BLaER1 treated with 17β-estradiol and CSF1 and Interleukin-3, amounts not matched to agents 10 nM and 100 nM (cell line): ENCODE measurements around the gene MS4A13.
"Not testable (repeated sequence)": the region's sequence is repeated elsewhere in the genome, so short reads cannot be mapped to it uniquely, and the experiment has no call there.

Experiments used
- H3K27ac ChIP-seq, 11 experiments: shearing (Covaris generic); formaldehyde crosslinking; 2 replicates each; pipeline ENCODE4 v1.8.1; 2022
- H3K27me3 ChIP-seq, 11 experiments: shearing (Covaris generic); formaldehyde crosslinking; 2 replicates each; pipeline ENCODE4 v1.8.1; 2022
- H3K36me3 ChIP-seq, 11 experiments: shearing (Covaris generic); formaldehyde crosslinking; 2 replicates each; pipeline ENCODE4 v1.8.1; 2022
- H3K4me1 ChIP-seq, 10 experiments: shearing (Covaris generic); formaldehyde crosslinking; 2 replicates each; pipeline ENCODE4 v1.8.1; 2022
- H3K4me2 ChIP-seq, 11 experiments: shearing (Covaris generic); formaldehyde crosslinking; 2 replicates each; pipeline ENCODE4 v1.8.1; 2022
- H3K4me3 ChIP-seq, 10 experiments: shearing (Covaris generic); formaldehyde crosslinking; 2 replicates each; pipeline ENCODE4 v1.8.1; 2022
- H3K9ac ChIP-seq, 11 experiments: shearing (Covaris generic); formaldehyde crosslinking; 2 replicates each; pipeline ENCODE4 v1.8.1; 2022
- H3K9me3 ChIP-seq, 11 experiments: shearing (Covaris generic); formaldehyde crosslinking; replicated peaks in 1 of 11; 2 replicates each; pipeline ENCODE4 v1.8.1; 2022
- H4K20me1 ChIP-seq, 11 experiments: shearing (Covaris generic); formaldehyde crosslinking; 2 replicates each; pipeline ENCODE4 v1.8.1; 2022
- Cebpa-rat ChIP-seq, 11 experiments: shearing (Covaris generic); IDR thresholded peaks; 2 replicates each; pipeline ENCODE4 v1.8.1; 2022

The MS4A13 gene

DNA sequence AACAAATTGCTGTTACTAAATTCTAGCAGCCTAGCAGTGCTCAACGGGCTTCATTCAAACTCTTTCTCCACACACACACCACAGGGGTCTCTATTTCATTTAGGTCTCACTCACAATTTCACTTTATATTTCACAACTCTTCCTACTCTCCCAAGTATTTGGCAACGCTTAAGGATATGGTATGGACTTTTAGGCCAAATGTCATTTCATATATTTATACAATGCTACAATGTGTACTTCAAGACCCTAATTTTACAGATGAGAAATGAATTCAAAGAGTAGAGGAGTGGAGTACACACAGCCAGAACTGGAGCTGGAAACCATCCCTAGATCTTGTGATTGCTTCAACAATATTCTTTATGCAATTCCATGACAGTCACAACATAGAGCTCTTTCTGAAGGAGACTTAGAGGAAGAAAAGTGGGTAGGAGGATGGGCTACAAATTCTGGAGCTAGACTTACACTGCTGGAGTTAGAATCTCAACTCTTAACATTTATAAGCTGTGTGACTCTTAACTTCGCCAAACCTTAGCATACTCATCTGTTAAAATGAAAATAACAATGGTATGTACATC lies 2.5 kb upstream of the MS4A13 start:
- H3K9me3 ChIP-seq: peaks cover 17 to 25% (median 20%) of the 10 kb centered on the region in 11 experiments
- TF ChIP-seq Cebpa-rat (IDR thresholded peaks at IDR 0.05): no peak
- no peak overlapping the region for H3K9ac ChIP-seq
- peaks cover 0 to 14% (median 4%) of the 10 kb centered on the region in 10 experiments; a peak in 9 of 20 replicates for H3K4me1 ChIP-seq
- no peaks in the 10 kb centered on the region for H4K20me1 ChIP-seq
- no peak overlapping the region for H3K4me3 ChIP-seq
- H3K4me2 ChIP-seq: no peak overlapping the region
- no peaks in the 10 kb centered on the region for H3K36me3 ChIP-seq
- H3K27ac ChIP-seq: no peak overlapping the region
- H3K27me3 ChIP-seq: peaks cover 0 to 42% (median 0%) of the 10 kb centered on the region in 11 experiments; a peak in 4 of 22 replicates

DNA sequence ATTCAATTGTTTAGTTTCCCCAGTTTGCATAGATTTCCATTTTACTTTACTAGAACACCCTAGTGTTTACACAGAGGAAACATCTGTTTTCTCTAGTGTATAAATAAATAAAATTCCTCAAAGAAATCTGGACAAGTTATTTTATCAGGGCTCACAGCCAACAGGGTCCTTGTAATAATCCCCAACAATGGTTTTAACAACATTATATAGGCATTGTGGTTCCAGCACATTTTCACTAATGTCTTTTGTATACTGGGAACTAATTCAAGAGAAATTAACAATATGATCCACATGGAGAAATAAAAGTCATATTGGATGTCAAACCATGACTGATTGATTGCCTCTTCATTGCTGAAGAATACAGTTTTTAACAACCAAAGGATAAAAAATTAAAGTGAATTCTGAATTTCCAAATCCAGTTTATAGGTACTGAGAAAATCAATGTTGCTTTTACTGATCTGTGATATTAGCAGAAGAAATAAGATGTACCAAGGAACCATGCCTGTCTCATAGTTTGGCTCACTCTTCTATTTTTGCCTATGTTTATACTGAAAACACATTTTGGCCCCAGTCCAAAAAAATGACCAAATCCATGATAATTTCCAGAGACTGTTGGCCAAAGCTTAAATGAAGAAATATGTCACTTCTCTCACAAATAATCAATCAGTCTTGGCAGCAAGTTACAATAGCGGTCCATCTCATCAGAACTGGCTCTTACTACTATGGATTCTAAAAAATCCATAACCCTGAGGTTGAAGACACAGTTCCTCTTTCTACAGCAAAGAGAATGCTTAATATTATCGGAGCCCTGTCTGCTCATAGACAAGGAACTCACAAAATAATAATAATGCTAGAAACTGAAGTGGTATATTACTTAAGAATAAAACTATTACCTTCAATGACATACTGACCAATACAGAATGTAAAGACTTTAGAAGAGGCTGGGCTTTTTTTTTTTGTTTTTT lies 1.4 kb upstream of the MS4A13 start:
- Histone ChIP-seq H3K27ac (no peak overlapping the region), H3K4me2 (no peak overlapping the region), H3K4me1 (peaks cover 0 to 14% (median 4%) of the 10 kb centered on the region in 10 experiments; a peak in 9 of 20 replicates), H4K20me1 (no peaks in the 10 kb centered on the region), H3K9me3 (peaks cover 14 to 21% (median 17%) of the 10 kb centered on the region in 11 experiments), H3K36me3 (no peaks in the 10 kb centered on the region), H3K27me3 (peaks cover 0 to 52% (median 0%) of the 10 kb centered on the region in 11 experiments; a peak in 4 of 22 replicates), H3K9ac (no peak overlapping the region), H3K4me3 (no peak overlapping the region)
- no peak for TF ChIP-seq Cebpa-rat (IDR thresholded peaks at IDR 0.05)

DNA sequence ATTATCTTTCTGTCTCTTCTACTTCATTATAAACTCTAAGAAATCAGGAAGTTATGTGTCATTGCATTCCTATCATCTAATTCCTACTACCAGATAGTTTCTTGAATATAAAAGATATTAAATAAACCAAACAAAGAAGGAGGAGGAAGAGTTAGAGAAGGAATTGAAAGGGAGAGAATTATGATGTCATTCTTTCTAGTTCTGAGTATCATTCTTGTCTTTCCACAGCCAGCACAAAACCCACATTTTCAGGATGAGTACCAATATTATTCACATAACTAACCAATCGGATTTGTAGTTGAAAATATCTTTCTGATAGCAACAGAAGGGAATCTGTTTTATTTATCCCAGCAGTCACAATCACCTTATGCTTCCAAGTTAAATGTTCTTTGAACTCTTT lies 13.3 kb downstream of the MS4A13 start:
- Histone ChIP-seq H3K4me2 (peak overlapping the region; percentile 22 to 63 (median 42); a peak in 17 of 22 replicates), H3K4me1 (peaks cover 12 to 28% (median 23%) of the 10 kb centered on the region in 10 experiments), H3K4me3 (no peak overlapping the region), H3K9ac (no peak overlapping the region), H4K20me1 (no peaks in the 10 kb centered on the region), H3K27ac (peak overlapping the region in 4 of 11 experiments; percentile 5 to 19 (median 18); a peak in 4 of 22 replicates), H3K9me3 (peaks cover 9 to 23% (median 19%) of the 10 kb centered on the region in 11 experiments; a peak in 21 of 22 replicates), H3K36me3 (0 out of 22 replicates have a peak, but pooled peaks cover 0 to 6% (median 0%) of the 10 kb centered on the region in 11 experiments), H3K27me3 (peaks cover 0 to 20% (median 0%) of the 10 kb centered on the region in 11 experiments; a peak in 4 of 22 replicates)
- no peak for TF ChIP-seq Cebpa-rat (IDR thresholded peaks at IDR 0.05)

- peaks cover 12 to 28% (median 23%) of the 10 kb centered on the region in 10 experiments for H3K4me1 ChIP-seq
- H3K4me2 ChIP-seq: peak overlapping the region in 9 of 11 experiments; percentile 23 to 63 (median 44); a peak in 14 of 22 replicates
- TF ChIP-seq Cebpa-rat (IDR thresholded peaks at IDR 0.05): no peak
These were observed 13.7 kb downstream of the MS4A13 start for GRCh38 chr11:60528934-60529333.

GRCh38 chr11:60530454-60531100 lies 15.4 kb downstream of the MS4A13 start:
- Histone ChIP-seq H3K27me3 (peaks cover 0 to 20% (median 0%) of the 10 kb centered on the region in 11 experiments; a peak in 4 of 22 replicates), H3K27ac (0 out of 22 replicates have a peak overlapping the region, but pooled peaks of 1 of the 11 experiments have one; percentile 23), H3K4me2 (peak overlapping the region in 3 of 11 experiments; percentile 3 to 53 (median 12); a peak in 4 of 22 replicates), H3K4me3 (no peak overlapping the region; a peak in 1 of 20 replicates), H3K9ac (no peak overlapping the region), H3K4me1 (peaks cover 12 to 28% (median 23%) of the 10 kb centered on the region in 10 experiments), H3K9me3 (peaks cover 9 to 23% (median 19%) of the 10 kb centered on the region in 11 experiments; a peak in 21 of 22 replicates), H3K36me3 (0 out of 22 replicates have a peak, but pooled peaks cover 0 to 6% (median 0%) of the 10 kb centered on the region in 11 experiments), H4K20me1 (no peaks in the 10 kb centered on the region)
- 0 out of 22 replicates have a peak, but pooled peaks of 1 of the 11 experiments have one; percentile 14 for TF ChIP-seq Cebpa-rat (IDR thresholded peaks at IDR 0.05)

More at GRCh38 chr11:60528934-60529333, 13.7 kb downstream of the MS4A13 start:
- Histone ChIP-seq H3K27ac (peak overlapping the region in 4 of 11 experiments; percentile 5 to 32 (median 18); a peak in 2 of 22 replicates), H3K36me3 (0 out of 22 replicates have a peak, but pooled peaks cover 0 to 6% (median 0%) of the 10 kb centered on the region in 11 experiments), H3K9ac (no peak overlapping the region), H3K9me3 (peaks cover 9 to 23% (median 19%) of the 10 kb centered on the region in 11 experiments; a peak in 21 of 22 replicates), H3K27me3 (peaks cover 0 to 20% (median 0%) of the 10 kb centered on the region in 11 experiments; a peak in 4 of 22 replicates), H4K20me1 (no peaks in the 10 kb centered on the region), H3K4me3 (no peak overlapping the region)

- H3K9ac ChIP-seq, H4K20me1 ChIP-seq, H3K36me3 ChIP-seq, H3K4me3 ChIP-seq, H3K27me3 ChIP-seq, H3K27ac ChIP-seq, H3K4me2 ChIP-seq: not testable (repeated sequence)
- peaks cover 9 to 23% (median 19%) of the 10 kb centered on the region in 11 experiments; a peak in 21 of 22 replicates for H3K9me3 ChIP-seq
- H3K4me1 ChIP-seq: peaks cover 12 to 26% (median 22%) of the 10 kb centered on the region in 10 experiments
These were observed 17.2 kb downstream of the MS4A13 start for GRCh38 chr11:60532383-60532782.

GRCh38 chr11:60538627-60539026 lies 23.4 kb downstream of the MS4A13 start:
- H3K9me3 ChIP-seq: peaks cover 0 to 11% (median 0%) of the 10 kb centered on the region in 11 experiments; a peak in 5 of 22 replicates
- not testable (repeated sequence) for H3K27me3 ChIP-seq, H3K4me2 ChIP-seq, H3K36me3 ChIP-seq, H3K4me3 ChIP-seq, H4K20me1 ChIP-seq, H3K9ac ChIP-seq, H3K27ac ChIP-seq, H3K4me1 ChIP-seq

DNA sequence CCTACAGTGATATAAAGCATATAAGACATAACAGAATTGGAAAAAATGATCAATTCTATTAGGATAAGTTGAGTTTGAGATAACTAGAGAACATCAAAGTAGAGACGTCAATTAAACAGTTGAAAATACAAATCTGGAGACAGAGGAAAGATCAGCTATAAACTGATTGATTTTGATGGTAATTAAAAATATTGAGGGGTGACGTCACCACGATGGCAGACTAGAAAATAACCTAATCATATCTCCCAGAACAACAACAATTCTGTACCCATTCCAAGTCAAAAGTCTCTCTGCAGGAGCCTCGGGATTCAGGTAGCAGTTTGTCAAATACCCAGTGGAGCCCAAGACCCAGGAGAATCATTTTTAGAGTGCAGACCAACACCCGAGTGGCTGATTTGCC lies 28.9 kb downstream of the MS4A13 start:
- H3K27me3 ChIP-seq: 0 out of 22 replicates have a peak, but pooled peaks cover 0 to 5% (median 0%) of the 10 kb centered on the region in 11 experiments
- no peak overlapping the region for H3K4me3 ChIP-seq
- H3K9me3 ChIP-seq: peaks cover 0 to 18% (median 5%) of the 10 kb centered on the region in 11 experiments; a peak in 8 of 22 replicates
- no peak for TF ChIP-seq Cebpa-rat (IDR thresholded peaks at IDR 0.05)
- no peaks in the 10 kb centered on the region for H4K20me1 ChIP-seq
- no peak overlapping the region for H3K27ac ChIP-seq
- H3K36me3 ChIP-seq: no peaks in the 10 kb centered on the region
- H3K9ac ChIP-seq: no peak overlapping the region
- H3K4me2 ChIP-seq: peak overlapping the region in 7 of 11 experiments; percentile 39 to 56 (median 48); a peak in 11 of 22 replicates
- peaks cover 0 to 14% (median 8%) of the 10 kb centered on the region in 10 experiments; a peak in 13 of 20 replicates for H3K4me1 ChIP-seq
